ENCODE results near the gene RHBDF2.

The RHBDF2 gene

DNA sequence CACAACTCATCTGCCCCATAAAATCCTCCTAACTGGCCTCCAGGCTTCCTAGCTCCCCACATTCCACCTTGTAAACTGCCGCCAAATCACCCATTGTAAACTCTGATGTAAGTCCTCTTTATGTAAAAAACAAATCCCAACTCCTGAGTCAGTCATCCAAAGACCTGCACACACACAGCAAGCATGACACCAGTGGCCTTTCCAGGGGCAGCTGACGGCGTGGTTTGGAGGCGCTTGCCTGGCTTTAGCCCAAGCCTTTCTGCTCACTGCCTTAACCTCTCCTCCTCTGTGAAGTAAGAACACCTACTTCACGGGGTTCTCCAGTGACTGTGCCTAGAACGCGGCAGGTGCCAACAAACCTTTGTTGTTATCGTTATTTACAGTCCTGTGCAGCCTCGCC, 62.3 kb downstream of the RHBDF2 start:
- DNase-seq (ENCODE audit: low read depth), result no peak

DNA sequence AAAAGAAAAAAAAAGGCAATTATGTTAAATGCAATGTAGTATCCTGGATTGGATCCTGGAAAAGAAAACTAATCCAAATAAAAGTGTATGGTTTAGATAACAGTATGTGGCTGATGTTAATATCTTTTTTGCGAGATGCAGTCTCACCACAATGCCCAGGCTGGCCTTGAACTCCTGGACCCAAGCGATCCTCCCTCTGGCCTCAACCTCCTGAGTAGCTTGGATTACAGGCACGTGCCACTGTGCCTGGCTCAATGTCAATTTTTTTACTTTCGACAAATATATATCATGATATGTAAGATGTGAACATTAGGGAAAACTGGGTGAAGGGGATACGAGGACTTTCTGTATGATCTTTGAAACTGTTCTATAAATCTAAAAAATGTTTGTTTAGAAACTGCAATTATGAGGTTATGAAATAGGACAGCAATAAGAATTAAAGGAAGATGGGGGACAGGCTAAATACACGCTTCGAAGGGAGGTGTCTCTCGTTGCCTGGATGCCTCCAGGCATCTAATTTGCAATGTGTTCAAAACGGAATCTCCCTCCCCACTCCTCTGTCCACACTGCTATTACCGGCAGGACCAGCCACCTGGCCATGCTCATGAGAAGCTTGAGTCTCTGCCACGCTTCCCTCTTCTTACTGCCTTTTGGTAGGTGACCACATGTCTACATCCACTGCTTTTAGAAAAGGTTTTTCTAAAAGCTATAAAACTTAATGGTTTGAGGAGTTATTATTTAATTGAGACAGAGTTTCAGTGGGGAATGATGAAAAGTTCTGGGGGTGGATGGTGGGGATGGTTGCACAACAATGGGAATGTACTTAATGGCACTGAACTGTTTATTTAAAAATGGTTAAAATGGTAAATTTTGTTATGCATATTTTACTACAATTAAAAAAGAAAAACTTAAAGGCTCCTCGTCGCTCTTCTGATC, 63.5 kb downstream of the RHBDF2 start:
- DNase-seq (ENCODE audit: low read depth), result no peak

DNA sequence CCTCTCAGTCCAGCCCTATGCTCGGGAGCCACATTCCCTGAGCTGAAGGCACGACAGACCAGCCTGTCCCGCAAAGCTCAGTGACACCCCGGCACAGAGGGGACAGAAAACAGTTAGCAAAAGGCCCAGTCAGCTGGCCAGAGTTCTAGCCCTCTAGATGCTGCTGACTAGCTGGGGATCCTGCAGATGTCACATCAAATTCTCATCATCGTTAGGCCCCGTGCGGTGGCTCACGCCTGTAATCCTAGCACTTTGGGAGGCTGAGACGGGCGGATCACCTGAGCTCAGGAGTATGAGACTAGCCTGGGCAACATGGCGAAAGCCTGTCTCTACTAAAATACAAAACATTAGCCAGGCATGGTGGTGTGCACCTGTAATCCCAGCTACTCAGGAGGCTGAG, 65.5 kb downstream of the RHBDF2 start:
- DNase-seq (ENCODE audit: low read depth), result no peak

DNA sequence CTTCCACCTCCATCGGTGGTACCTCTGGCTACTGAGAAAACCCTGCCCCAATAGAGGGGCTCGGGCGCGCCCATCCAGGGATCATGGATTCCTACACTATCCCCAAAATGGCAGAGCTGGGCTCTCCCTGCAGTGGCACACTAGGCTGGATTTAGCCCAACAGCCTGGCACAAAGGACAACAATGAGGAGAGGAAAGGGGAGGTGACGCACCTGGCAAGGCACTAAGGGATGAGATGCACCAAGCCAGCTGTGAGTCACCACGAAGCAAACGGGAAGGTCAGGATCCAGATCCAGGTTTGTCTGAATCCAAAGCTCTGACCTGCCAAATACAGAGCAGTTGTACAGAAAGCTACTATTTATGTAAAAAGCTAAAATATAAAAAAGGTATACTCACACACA, 66.4 kb downstream of the RHBDF2 start:
- no peak for DNase-seq (ENCODE audit: low read depth)

DNA sequence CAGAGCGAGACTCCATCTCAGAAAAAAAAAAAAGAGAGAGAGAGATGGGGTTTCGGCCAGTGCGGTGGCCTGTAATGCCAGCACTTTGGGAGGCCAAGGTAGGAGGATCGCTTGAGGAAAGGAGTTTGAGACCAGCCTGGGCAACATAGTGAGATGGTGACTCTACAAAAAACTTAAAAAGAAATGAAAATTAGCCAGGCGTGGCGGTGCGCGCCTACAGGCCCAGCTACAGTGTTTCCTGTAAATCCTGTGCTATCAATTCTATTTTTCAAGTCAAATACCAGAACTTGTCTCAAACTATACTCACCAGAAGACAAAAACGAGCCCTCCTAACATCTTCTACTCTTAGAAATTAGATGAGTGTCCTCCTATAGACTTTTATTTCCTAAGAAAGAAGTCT, 67.5 kb downstream of the RHBDF2 start:
- DNase-seq (ENCODE audit: low read depth), result no peak

DNA sequence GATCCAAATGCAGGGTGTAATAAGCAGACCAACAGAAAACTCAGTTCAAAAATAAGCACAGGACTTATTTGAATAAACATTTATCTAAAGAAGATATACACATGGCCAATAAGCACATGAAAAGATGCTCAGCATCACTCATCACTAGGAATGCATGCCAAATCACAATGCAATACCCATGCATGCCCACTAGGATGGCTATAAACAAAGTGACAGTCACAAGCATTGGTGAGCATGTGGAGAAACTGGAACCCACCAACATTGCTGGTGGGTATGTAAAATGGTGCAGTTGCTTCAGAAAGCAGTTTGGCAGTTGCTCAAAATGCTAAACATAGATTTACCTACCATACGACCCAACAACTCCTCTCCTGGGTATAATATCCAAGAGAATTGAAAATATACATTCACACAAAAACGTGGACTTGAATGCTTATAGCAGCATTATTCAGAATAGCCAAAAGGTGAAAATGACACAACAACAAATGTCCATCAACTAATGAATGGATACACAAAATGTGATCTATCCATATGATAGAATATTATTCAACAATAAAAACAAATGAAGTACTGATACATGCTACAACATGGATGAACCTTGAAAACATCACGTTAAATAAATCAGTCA, 68.4 kb downstream of the RHBDF2 start:
- no peak for DNase-seq (ENCODE audit: low read depth)

DNA sequence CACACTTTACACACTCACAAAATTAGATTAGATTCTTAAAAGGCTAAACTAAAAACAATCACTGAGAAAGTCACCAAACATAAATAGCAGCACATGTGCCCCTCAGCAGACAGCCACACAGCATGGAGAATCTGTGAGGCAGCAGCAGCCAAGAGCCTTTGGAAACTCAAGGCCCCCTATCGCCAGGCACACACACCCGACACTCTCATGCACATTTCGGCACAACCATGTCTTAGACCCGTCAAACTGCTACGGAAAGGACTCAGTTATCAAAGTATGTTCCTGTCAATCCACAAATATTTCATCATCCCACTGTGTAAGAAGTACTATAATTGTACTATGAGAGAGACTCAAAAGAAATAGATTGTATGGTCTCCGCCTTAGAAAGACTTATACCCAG, 69.2 kb downstream of the RHBDF2 start:
- DNase-seq (ENCODE audit: low read depth), result no peak

DNA sequence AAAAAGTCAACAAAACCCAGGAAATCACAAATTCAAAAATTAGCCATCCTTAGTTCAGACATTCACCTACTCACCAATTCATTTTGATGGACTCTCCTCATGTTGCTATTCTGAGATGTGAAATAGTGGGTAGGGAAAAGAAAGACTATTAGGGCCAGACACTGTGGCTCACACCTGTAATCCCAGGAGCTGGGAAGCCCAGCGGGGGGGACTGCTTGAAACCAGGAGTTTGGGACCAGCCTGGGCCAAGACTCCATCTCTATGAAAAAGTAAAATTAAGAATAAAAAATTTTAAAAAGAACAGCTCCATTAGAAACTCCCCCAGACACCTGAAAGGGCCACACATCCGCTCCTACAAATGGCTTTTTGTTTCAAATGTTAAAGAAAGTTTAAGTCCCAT, 69.7 kb downstream of the RHBDF2 start:
- DNase-seq (ENCODE audit: low read depth), result no peak

DNA sequence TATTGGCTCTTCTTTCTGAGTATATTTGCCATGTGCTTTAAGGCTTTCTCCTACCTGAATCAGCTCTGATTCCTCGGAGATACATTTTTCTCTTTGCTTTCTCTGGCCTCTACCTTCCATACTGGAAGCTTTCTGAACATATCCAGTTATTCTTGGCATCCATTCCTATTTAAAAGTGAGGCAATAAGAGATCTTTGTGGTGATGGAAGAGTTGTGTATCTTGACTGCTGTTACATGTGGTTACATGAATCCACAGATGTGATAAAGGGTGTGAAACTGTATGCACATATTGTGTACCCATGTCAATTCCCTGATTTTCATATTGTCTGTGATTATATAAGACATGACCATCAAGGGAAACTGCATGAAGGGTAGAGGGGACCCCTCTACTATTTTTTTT, 72.7 kb downstream of the RHBDF2 start:
- no peak for DNase-seq (ENCODE audit: low read depth)

DNA sequence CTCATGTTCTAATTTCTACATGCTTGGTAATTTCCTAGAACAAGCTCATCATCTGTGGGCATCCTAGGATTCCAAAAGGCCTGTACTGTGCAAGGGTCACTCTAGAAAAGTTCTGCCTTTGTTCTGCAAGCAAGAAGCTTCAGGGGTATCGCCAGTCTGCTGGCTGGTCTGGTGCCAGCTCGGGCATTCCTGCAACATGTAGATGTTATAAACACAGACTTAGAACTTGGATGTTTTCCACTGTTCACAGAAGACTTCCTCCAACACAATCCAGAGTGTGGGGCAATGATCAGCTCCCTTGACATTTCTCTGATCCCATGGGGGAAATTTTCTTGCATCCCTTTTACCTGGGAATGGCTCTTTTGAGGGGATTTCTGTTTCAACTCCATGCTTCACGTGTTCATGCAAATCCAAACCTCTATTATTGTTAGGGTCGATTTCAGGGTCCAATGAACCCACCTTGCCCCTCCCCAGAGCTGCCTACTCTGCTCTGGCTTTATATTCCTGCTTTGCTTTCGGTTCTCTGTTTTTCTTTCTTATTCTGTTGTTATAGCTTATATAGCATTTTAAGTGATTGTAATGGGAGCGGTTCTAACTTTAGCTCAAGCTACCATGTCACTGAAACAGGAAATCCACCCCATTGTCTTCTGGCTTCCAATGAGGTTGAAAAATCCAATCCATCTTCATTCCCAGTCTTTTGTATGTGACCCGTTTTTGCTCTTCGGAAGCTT, 73.6 kb downstream of the RHBDF2 start:
- DNase-seq (ENCODE audit: low read depth), result no peak

DNA sequence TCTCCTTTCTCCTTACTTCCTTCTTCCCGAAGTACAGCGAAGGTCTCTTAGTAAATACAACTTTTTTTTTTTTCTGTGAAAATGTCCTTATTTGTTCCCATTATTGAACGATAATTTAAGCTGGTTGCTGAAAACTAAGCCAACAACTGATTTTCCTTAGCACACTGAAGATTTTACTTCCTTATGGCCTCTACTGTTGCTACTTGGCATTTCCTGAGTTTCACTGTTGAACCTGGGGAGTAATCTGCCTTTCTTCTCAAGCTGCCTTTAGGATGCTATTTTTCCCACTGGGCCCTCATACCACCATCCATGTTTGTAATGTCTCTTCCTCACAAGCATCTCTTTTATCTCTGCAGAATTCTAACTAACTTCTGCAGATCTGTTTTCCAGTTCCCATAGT, 74.4 kb downstream of the RHBDF2 start:
- DNase-seq (ENCODE audit: low read depth), result no peak

DNA sequence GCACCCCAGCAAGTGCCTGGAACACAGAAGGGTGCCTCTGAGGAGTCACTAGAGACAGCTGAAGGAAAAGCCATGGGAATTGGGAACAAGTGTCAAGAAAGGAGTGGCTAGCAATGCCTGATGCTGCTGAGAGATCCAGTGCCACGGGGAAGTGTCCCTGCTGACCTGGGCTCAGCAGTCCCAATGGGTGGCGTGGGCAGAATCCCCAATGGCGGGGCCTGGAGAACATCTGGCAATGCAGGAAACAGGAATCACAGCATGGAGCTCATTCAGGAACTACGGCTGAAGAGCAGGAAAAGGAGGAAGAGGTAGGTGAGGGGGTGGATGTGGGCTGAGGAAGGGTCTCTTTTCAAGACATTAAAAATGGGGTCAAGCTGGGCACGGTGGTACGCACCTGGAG, 78.4 kb downstream of the RHBDF2 start:
- no peak for DNase-seq (ENCODE audit: low read depth)

DNA sequence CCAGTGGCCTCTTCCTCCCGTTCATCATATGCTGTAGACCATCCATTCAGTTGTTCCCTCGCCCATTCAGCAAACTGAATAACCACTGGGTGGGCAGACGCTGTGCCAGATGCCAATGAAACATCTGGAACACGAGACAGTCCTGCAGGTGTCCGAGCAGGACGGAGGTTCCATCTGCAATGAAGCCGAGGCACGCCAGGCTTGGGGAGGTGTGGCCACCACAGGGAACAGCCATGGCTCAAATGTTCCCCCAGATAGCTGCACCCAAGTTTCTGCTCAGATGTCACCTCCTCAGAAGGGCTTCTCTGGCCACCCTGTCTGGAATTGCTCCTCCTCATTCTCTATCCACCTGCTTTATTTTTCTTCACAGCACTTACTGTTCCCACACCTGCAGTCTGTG, 78.8 kb downstream of the RHBDF2 start:
- no peak for DNase-seq (ENCODE audit: low read depth)

DNA sequence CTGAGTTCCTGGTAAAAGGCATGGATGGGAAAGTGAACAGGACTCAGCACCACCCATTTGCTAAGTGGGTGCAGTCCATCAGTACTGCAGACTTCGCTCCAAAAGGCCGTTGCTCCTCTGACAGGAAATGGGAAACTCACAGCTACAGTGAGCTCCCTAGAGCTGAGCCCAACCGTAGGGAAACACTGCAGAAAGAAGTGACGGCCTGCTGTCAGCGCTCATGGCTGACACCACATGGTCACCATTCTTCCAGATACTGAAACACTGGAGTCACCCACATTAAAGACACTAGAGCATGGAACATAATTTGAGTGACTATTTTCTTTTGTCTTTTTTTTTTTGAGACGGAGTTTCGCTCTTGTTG, 80.2 kb downstream of the RHBDF2 start:
- no peak for DNase-seq (ENCODE audit: low read depth)

All from T follicular helper cell (primary cell).